Stimulated activated effector memory CD8-positive, alpha-beta T cell treated with anti-CD3 and anti-CD28 coated beads, Interleukin-12 subunit alpha, Interleukin-12 subunit beta, amount 100 ng/mL, for 72 hours (primary cell): ENCODE data around the gene SLC5A10.

ENCODE experiments used
- ATAC-seq: fragments of 150-1000 bp; cut with Tn5 transposase; 2 replicates; pipeline ENCODE4 v1.10.0; 2021
- DNase-seq, 2 donors: peaks; one replicate each; pipeline ENCODE4 v3.0.0; 2021 to 2022; ENCODE audit warnings: low spot score in 2 of 2
- H3K27ac Mint-ChIP-seq: one replicate; pipeline ENCODE4 v1.8.0; 2022; ENCODE audit warnings: mild to moderate bottlenecking, mixed read lengths
- H3K36me3 Mint-ChIP-seq: one replicate; pipeline ENCODE4 v1.8.0; 2022; ENCODE audit warnings: mild to moderate bottlenecking, mixed read lengths
- H3K4me1 Mint-ChIP-seq: one replicate; pipeline ENCODE4 v1.8.0; 2022; ENCODE audit warnings: mixed read lengths
- H3K4me3 Mint-ChIP-seq: one replicate; pipeline ENCODE4 v1.8.0; 2022; ENCODE audit warnings: mild to moderate bottlenecking, mixed read lengths
- H3K9me3 Mint-ChIP-seq: one replicate; pipeline ENCODE4 v1.8.0; 2022; ENCODE audit warnings: mixed read lengths

Gene SLC5A10

DNA sequence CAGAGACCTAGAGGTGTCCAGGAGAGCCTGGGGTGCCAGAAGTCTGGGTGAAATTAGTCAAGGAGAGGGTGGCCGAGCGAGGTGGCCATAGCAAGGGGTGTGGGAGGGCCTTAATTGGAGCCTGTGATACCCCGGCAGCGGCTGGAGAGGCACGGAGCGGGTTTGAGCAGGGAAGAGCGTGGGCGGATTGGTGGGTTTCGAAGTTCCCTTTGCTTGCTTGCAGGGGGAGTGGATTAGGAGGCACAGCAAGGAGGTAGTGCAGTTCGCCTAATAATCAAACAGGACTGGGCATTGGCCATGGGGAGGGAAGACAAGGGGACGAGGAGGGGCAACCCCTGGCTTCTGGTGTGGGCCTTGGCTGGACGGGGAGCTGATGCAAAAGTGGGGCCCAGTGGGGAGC, 58.0 kb downstream of the SLC5A10 start:
- no peaks in the 10 kb centered on the region for H3K9me3 Mint-ChIP-seq
- no peak overlapping the region for H3K27ac Mint-ChIP-seq
- H3K4me1 Mint-ChIP-seq = no peaks in the 10 kb centered on the region
- no peak for DNase-seq
- peaks cover 11% of the 10 kb centered on the region for H3K36me3 Mint-ChIP-seq
- no peak for ATAC-seq
- no peak overlapping the region for H3K4me3 Mint-ChIP-seq

DNA sequence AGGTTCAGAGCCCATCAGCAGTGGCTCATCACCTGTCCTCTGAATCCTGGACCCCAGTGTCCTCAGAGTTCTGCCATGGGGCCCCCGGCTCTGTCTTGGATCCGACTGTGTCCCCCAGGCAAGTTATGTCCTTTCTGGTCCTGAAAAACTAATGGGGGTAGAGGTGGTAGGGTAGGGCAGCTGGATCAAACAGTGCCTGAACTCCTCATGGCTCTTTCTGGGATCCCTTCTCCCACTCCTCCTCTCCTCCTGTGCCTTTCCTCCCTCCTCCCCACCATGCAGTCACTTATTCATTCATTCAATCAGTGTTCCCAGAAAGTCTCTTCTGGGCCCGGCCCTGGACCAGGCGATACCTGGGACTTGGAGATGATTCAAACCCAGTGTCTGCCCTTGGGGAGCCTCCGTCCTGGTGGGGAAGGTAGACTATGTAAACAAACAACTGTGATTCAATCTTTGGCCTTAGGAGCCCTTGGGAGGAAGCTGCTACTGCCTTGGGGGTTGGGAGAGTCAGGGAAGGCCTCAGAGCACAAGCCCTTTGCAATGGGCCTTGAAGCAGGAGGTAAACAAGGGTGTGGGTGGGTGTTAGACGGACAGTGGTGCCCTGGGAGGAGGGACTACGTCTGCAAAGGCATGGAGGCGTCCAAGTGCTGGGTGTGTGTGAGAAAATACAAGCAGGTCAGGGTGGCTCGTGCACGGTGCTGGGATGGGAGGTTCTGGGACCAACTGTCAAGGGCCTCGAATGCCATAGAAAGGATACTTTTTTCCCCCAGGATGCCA, 59.0 kb downstream of the SLC5A10 start:
- Mint-ChIP-seq H3K9me3 (no peaks in the 10 kb centered on the region), H3K27ac (peak overlapping the region; percentile 58), H3K4me3 (no peak overlapping the region), H3K36me3 (peaks cover 6% of the 10 kb centered on the region), H3K4me1 (peaks cover 6% of the 10 kb centered on the region)
- ATAC-seq (no peak), DNase-seq (no peak)

DNA sequence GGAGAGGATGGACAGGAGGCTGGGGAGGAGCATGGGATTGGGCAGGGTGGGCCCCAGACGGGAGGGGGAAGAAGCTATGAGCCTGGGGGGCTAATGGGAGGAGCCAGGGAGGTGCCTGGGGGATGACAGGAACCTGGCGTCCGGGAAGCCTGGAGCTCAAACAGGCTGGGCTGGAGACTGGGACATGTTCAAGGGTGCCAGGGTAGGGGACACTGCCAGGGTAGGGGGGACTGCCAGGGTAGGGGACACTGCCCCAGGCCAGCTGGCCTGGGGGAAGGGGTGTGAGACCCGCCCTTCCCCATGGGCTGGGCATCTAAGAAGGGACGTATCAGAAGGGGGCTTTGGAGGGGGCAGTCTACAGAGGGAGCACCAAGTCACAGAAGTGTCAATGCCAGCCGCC, 59.6 kb downstream of the SLC5A10 start:
- peak overlapping the region; percentile 58 for H3K27ac Mint-ChIP-seq
- no peaks in the 10 kb centered on the region for H3K9me3 Mint-ChIP-seq
- no peak for ATAC-seq

DNA sequence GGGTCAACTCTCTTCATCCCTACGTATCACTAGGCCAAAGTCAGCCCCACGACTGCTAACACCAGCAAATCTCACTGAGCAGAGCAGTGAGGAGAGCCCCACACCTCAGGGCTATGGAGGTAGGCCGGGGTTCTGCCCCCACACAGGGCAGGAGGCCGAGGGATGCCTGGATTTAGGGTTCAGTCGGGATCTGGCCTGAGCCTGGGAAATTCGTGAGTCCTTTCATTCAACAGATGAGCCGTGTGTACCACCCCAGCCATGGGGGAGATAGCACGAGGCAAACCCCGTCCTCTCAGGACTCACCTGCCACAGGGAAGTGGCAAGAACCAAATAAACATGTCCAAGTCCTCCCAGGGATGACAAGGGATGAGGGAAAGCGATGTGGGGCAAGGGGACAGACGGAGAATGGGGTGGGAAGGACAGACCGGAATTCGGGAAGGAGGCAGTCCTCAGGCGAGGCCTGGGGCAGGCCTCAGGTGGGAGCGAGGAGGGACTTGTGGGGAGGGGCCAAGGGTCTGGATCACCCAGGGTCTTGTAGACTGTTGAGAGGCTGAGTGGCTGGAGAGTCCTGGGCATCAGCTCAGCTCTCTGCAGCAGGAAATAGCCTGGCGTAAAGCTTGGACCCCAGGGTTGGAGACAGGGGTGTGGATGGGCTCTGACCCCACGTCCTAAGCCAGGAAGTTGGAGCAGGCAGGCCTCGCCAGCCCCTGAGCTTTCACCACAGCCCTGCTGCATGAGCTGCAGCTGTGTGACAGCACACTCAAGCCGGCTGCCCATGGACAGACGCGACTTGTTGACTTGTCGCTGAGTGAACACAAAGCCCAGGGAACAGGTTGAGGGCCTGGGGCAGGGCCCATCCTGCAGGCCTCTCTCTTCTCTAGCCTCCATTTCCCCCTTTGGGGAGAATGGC, 60.5 kb downstream of the SLC5A10 start:
- no peak for ATAC-seq
- DNase-seq = no peak
- Mint-ChIP-seq H3K9me3 (no peaks in the 10 kb centered on the region), H3K4me1 (peaks cover 6% of the 10 kb centered on the region), H3K36me3 (no peaks in the 10 kb centered on the region), H3K4me3 (no peak overlapping the region), H3K27ac (no peak overlapping the region)

More for the DNA sequence above, 59.6 kb downstream of the SLC5A10 start:
- Mint-ChIP-seq H3K4me1 (peaks cover 6% of the 10 kb centered on the region), H3K4me3 (no peak overlapping the region), H3K36me3 (no peaks in the 10 kb centered on the region)
- no peak for DNase-seq

DNA sequence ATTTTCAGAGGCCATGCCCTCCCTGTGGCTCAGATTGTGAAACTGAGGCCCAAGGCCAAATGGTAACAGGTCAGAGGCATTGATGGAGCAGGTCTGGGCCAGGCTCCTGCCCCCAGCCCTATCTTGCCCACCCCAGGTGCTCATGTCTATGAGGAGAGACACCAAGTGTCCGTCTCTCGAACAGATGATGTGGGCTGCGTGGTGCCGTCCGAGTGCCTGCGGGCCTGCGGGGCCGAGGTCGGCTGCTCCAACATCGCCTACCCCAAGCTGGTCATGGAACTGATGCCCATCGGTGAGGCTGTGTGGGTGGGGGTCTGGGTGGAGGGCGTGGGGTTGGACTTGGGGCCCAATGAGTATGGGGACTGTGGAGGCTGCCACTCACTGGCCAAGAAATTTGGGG, 61.3 kb downstream of the SLC5A10 start:
- ATAC-seq (no peak), DNase-seq (no peak)
- no peak overlapping the region for H3K27ac Mint-ChIP-seq
- no peaks in the 10 kb centered on the region for H3K9me3 Mint-ChIP-seq
- no peak overlapping the region for H3K4me3 Mint-ChIP-seq
- no peaks in the 10 kb centered on the region for H3K36me3 Mint-ChIP-seq
- peaks cover 6% of the 10 kb centered on the region for H3K4me1 Mint-ChIP-seq

DNA sequence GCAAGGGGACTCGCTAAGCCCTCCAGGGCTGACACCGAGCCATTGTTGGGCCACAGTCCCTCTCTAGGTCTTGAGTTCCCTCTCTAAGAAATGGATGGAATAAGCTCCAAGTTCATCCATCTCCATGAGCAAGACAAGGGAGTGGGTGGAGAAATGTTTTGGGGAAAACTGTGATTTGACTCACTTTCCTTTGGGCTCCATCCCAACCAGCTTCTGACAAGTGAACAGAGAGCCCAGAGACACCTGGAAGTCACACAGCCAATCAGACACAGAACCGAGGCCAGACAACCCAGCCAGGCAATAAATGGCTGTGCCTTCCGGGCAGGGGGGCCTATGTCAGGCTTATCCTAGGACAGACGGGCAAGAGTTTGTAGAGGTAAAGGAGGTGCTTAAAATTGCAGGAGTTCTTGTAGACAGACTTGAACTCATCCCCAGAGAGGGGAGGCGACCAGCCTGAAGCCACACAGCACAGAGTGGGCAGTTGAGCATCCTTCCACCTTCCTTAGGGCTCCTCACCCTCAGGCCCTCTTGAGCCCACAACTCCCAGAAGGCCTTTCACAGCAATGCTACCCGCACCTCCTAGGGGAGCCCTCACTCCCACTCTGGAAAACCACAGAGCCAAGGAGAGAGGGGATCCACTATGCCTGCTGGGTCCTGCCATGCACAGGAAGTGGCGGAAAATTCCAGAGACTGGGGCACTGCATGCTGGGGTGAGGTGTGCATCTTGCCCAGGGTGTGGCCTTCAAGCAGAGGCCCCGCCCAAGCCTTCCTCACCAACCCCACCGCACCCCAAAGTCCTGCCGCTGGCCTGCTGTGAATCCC, 62.1 kb downstream of the SLC5A10 start:
- ATAC-seq (no peak), DNase-seq (no peak)
- H3K4me1 Mint-ChIP-seq = peaks cover 6% of the 10 kb centered on the region
- H3K9me3 Mint-ChIP-seq = no peaks in the 10 kb centered on the region
- no peak overlapping the region for H3K4me3 Mint-ChIP-seq
- H3K27ac Mint-ChIP-seq = no peak overlapping the region
- no peaks in the 10 kb centered on the region for H3K36me3 Mint-ChIP-seq

DNA sequence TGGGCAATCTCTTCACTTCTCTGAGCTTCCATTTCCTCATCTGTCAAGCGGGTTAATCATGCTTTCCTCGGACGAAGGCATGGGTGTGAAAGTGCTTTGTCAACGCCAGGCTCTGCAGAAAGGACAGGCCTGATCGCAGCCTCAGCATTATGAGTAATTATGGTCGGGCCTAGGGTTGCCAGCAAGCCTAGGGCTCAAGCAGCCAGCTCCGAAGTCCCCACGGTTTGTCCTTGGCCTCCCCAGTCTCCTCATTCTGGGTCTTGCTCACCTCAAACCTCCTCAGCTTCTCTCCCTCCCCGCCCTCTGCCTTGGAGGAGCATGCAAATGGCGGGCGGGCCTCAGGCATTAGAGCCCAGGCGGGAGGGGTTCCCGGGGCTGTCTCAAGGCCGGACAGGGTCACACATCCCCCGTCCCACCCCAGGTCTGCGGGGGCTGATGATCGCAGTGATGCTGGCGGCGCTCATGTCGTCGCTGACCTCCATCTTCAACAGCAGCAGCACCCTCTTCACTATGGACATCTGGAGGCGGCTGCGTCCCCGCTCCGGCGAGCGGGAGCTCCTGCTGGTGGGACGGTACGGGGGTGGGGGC, 62.8 kb downstream of the SLC5A10 start:
- ATAC-seq (no peak), DNase-seq (no peak)
- peaks cover 6% of the 10 kb centered on the region for H3K4me1 Mint-ChIP-seq
- H3K36me3 Mint-ChIP-seq = no peaks in the 10 kb centered on the region
- H3K27ac Mint-ChIP-seq = no peak overlapping the region
- H3K9me3 Mint-ChIP-seq = no peaks in the 10 kb centered on the region
- H3K4me3 Mint-ChIP-seq = no peak overlapping the region

DNA sequence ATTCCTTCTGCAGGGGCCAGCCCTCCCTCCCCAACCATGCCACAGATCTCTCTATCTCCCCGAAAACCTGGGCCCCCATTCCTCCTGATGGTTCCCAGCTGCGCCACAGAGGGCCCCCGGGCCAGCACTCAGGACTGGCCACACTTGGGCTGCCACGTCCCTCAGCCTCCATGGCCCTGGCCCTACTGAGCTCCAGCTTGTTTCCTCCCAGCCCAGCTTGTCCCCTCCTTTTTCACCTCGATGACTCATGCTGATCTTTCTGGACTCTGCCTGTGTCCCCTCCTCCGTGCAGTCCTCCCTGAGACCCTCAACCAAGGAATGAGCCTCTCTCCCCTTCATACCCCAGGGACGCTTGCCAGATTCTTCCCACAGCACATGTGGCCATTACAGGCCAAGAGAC, 63.5 kb downstream of the SLC5A10 start:
- DNase-seq = no peak
- Mint-ChIP-seq H3K9me3 (no peaks in the 10 kb centered on the region), H3K4me1 (peaks cover 6% of the 10 kb centered on the region), H3K27ac (peak overlapping the region; percentile 40), H3K4me3 (no peak overlapping the region), H3K36me3 (no peaks in the 10 kb centered on the region)
- ATAC-seq = no peak

DNA sequence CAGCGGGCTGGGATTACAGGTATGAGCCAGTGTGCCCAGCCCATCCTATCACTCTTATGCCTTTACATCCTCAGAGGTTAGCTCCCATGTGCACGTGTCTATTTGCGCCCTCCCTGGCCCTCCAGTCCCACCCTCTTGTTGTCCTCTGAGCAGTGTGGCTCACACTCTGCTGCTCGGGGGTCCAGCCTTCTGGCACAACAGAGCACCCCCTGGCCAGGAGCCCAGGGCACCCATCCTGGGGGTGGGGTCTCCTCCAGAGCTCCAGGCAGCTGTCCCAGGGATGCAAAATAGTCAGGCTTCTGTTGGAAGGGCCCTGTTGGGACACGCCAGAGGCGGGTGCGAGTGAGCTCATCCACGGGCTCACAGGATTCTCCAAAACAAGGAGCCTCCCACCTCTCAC, 64.3 kb downstream of the SLC5A10 start:
- Mint-ChIP-seq H3K4me1 (peaks cover 6% of the 10 kb centered on the region), H3K27ac (peak overlapping the region; percentile 34), H3K9me3 (no peaks in the 10 kb centered on the region), H3K36me3 (no peaks in the 10 kb centered on the region), H3K4me3 (no peak overlapping the region)
- ATAC-seq = no peak
- no peak for DNase-seq

DNA sequence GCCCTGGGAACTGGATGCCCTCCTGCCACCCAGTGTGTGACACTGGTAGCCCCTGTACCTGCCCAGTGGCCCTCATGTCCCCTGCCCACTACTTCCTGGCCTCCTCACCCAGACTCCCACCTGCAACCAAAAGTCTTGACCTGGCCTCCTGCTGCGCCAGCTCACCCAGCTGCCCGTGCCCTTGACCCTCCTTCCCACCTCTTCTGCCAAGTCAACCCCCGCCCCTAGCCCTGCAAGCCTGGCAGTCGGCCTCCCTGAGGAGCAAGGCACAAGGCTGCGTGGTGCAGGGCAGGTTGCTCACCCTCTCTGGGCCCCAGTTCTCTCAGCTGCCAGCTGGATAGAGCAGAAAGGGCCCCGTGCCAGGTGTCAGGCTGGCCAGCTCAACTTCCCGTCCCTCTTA, 64.9 kb downstream of the SLC5A10 start:
- Mint-ChIP-seq H3K36me3 (no peaks in the 10 kb centered on the region), H3K27ac (peak overlapping the region; percentile 34), H3K4me3 (no peak overlapping the region), H3K4me1 (peaks cover 6% of the 10 kb centered on the region), H3K9me3 (no peaks in the 10 kb centered on the region)
- no peak for DNase-seq
- no peak for ATAC-seq

DNA sequence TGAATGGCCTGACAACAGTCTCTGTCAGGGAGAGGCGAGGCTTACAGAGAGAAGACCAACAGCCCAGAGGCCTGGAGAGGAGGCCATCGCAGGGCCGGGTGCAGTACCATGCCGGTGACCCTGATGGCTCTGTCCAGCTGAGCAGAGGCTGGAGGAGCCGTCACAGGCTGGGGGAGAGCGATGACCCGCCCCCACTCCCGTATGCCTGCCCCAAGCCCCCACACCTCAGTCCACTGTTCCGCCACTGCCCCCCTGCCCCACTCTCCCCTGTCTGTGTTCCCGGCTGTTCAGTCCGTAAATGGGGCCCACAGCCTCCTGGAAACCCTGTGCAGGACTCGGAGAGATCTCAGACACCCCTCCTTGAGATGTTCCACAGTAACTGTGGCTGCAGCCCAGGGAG, 65.4 kb downstream of the SLC5A10 start:
- ATAC-seq = no peak
- H3K27ac Mint-ChIP-seq = peak overlapping the region; percentile 34
- H3K36me3 Mint-ChIP-seq = no peaks in the 10 kb centered on the region
- H3K4me1 Mint-ChIP-seq = peaks cover 6% of the 10 kb centered on the region
- H3K4me3 Mint-ChIP-seq = no peak overlapping the region
- H3K9me3 Mint-ChIP-seq = no peaks in the 10 kb centered on the region
- no peak for DNase-seq

DNA sequence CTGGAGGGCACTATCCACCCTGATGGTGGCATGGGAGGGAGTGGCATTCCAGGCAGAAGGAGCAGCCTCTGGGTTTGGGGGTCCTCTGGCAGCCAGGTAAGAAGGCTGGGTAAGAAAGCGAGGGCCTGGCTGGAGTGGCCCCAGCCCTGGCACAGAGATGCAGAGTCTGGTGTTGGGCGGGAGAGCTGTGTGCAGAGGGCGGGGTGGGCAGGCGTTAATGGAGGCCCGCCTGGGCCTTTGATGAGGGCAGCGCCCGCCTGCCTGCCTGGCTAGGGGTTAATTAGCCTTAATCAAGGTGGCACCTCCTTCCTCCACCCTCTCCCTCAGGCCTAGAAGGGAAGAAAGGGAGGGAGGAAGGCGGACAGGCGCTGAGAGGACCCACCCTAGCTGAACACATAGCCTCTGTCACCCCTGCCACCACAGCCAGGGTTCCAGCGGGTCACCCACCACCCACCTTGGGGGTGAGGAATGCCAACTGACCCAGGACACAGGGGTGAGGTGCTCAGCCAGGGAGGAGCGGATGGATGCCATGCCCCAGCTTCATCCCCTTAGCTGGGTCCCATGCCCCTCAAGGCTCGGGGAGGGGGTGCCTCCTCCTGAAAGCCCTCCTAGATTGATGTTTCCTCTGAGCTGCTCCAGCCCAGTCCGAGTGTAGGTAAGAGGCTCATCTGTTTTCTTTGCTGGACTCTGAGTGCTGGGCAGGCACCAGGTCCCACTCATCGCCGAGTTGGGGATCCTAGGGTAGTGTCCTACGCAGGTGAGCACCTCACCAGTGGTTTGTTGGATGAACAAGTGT, 66.0 kb downstream of the SLC5A10 start:
- Mint-ChIP-seq H3K27ac (no peak overlapping the region), H3K9me3 (no peaks in the 10 kb centered on the region), H3K4me1 (peaks cover 6% of the 10 kb centered on the region), H3K4me3 (no peak overlapping the region), H3K36me3 (no peaks in the 10 kb centered on the region)
- ATAC-seq (no peak), DNase-seq (no peak)

DNA sequence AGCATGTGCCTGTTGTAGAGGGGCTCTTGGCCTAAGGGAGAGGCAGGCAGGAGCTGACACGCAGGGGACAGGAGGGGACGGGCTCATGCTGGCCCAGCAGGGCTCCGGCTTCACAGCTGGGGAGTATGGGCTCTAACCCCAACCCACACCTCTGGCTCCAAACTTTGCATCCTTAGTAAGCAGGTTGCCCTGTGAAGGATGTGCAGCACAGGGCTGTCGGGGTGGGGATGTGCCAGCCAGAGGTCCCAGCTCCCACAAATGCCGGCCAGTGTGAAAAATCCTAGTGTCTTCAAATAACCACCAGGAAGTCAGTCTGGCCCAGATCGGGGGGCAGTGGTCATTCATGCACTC, 66.6 kb downstream of the SLC5A10 start:
- Mint-ChIP-seq H3K9me3 (no peaks in the 10 kb centered on the region), H3K4me3 (no peak overlapping the region), H3K27ac (peak overlapping the region; percentile 21), H3K4me1 (peaks cover 6% of the 10 kb centered on the region), H3K36me3 (no peaks in the 10 kb centered on the region)
- DNase-seq = no peak
- ATAC-seq = no peak
